Activated naive CD8-positive, alpha-beta T cell (primary cell): ENCODE measurements around the gene JMJD1C.

Experiments used
- H3K27ac Mint-ChIP-seq: one replicate; pipeline ENCODE4 v1.8.0; 2021; ENCODE audit warnings: mixed read lengths
- H3K27me3 Mint-ChIP-seq: one replicate; pipeline ENCODE4 v1.8.0; 2021; ENCODE audit warnings: mixed read lengths
- H3K36me3 Mint-ChIP-seq: one replicate; pipeline ENCODE4 v1.8.0; 2021; ENCODE audit warnings: mixed read lengths
- H3K4me1 Mint-ChIP-seq: one replicate; pipeline ENCODE4 v1.8.0; 2021; ENCODE audit warnings: low read depth, mixed read lengths
- H3K4me3 Mint-ChIP-seq: one replicate; pipeline ENCODE4 v1.8.0; 2021; ENCODE audit warnings: mild to moderate bottlenecking, mixed read lengths
- H3K9me3 Mint-ChIP-seq: one replicate; pipeline ENCODE4 v1.8.0; 2021; ENCODE audit warnings: low read depth, mixed read lengths

The JMJD1C gene

GRCh38 chr10:63462442-63462841, 3.3 kb downstream of the JMJD1C start:
- Mint-ChIP-seq H3K9me3 (no peaks in the 10 kb centered on the region), H3K36me3 (no peaks in the 10 kb centered on the region), H3K4me3 (no peak overlapping the region), H3K27ac (no peak overlapping the region), H3K27me3 (no peaks in the 10 kb centered on the region), H3K4me1 (peaks cover 29% of the 10 kb centered on the region)

GRCh38 chr10:63458177-63458576, 7.6 kb downstream of the JMJD1C start:
- H3K4me3 Mint-ChIP-seq = no peak overlapping the region
- peaks cover 19% of the 10 kb centered on the region for H3K4me1 Mint-ChIP-seq
- H3K36me3 Mint-ChIP-seq = peaks cover 2% of the 10 kb centered on the region
- no peaks in the 10 kb centered on the region for H3K9me3 Mint-ChIP-seq
- H3K27me3 Mint-ChIP-seq = no peaks in the 10 kb centered on the region
- no peak overlapping the region for H3K27ac Mint-ChIP-seq

GRCh38 chr10:63457594-63457993, 8.2 kb downstream of the JMJD1C start:
- peaks cover 19% of the 10 kb centered on the region for H3K4me1 Mint-ChIP-seq
- peaks cover 1% of the 10 kb centered on the region for H3K9me3 Mint-ChIP-seq
- H3K27me3 Mint-ChIP-seq = no peaks in the 10 kb centered on the region
- H3K4me3 Mint-ChIP-seq = no peak overlapping the region
- H3K27ac Mint-ChIP-seq = no peak overlapping the region
- H3K36me3 Mint-ChIP-seq = peaks cover 4% of the 10 kb centered on the region

- no peak overlapping the region for H3K27ac Mint-ChIP-seq
- H3K27me3 Mint-ChIP-seq = no peaks in the 10 kb centered on the region
- no peak overlapping the region for H3K4me3 Mint-ChIP-seq
- peaks cover 7% of the 10 kb centered on the region for H3K36me3 Mint-ChIP-seq
- peaks cover 21% of the 10 kb centered on the region for H3K4me1 Mint-ChIP-seq
- H3K9me3 Mint-ChIP-seq = peaks cover 6% of the 10 kb centered on the region
Observed at GRCh38 chr10:63456437-63457210, 9.2 kb downstream of the JMJD1C start.

GRCh38 chr10:63455507-63455906, 10.3 kb downstream of the JMJD1C start:
- no peak overlapping the region for H3K27ac Mint-ChIP-seq
- H3K27me3 Mint-ChIP-seq = no peaks in the 10 kb centered on the region
- no peak overlapping the region for H3K4me3 Mint-ChIP-seq
- peaks cover 24% of the 10 kb centered on the region for H3K4me1 Mint-ChIP-seq
- H3K36me3 Mint-ChIP-seq = peaks cover 7% of the 10 kb centered on the region
- H3K9me3 Mint-ChIP-seq = peaks cover 6% of the 10 kb centered on the region

GRCh38 chr10:63454631-63455030, 11.1 kb downstream of the JMJD1C start:
- H3K9me3 Mint-ChIP-seq = peaks cover 6% of the 10 kb centered on the region
- peaks cover 25% of the 10 kb centered on the region for H3K4me1 Mint-ChIP-seq
- H3K4me3 Mint-ChIP-seq = no peak overlapping the region
- H3K27me3 Mint-ChIP-seq = no peaks in the 10 kb centered on the region
- peaks cover 7% of the 10 kb centered on the region for H3K36me3 Mint-ChIP-seq
- peak overlapping the region; percentile 28 for H3K27ac Mint-ChIP-seq

GRCh38 chr10:63452524-63452923, 13.3 kb downstream of the JMJD1C start:
- peaks cover 6% of the 10 kb centered on the region for H3K9me3 Mint-ChIP-seq
- peaks cover 27% of the 10 kb centered on the region for H3K4me1 Mint-ChIP-seq
- no peaks in the 10 kb centered on the region for H3K27me3 Mint-ChIP-seq
- no peak overlapping the region for H3K4me3 Mint-ChIP-seq
- no peak overlapping the region for H3K27ac Mint-ChIP-seq
- H3K36me3 Mint-ChIP-seq = peaks cover 7% of the 10 kb centered on the region

GRCh38 chr10:63446716-63447440, 18.9 kb downstream of the JMJD1C start:
- H3K27ac Mint-ChIP-seq = no peak overlapping the region
- no peaks in the 10 kb centered on the region for H3K9me3 Mint-ChIP-seq
- no peaks in the 10 kb centered on the region for H3K27me3 Mint-ChIP-seq
- no peaks in the 10 kb centered on the region for H3K36me3 Mint-ChIP-seq
- no peak overlapping the region for H3K4me3 Mint-ChIP-seq
- peaks cover 36% of the 10 kb centered on the region for H3K4me1 Mint-ChIP-seq

GRCh38 chr10:63441404-63441803, 24.4 kb downstream of the JMJD1C start:
- Mint-ChIP-seq H3K4me3 (no peak overlapping the region), H3K36me3 (no peaks in the 10 kb centered on the region), H3K9me3 (no peaks in the 10 kb centered on the region), H3K27ac (no peak overlapping the region), H3K4me1 (peaks cover 30% of the 10 kb centered on the region), H3K27me3 (no peaks in the 10 kb centered on the region)

- no peak overlapping the region for H3K27ac Mint-ChIP-seq
- H3K27me3 Mint-ChIP-seq = no peaks in the 10 kb centered on the region
- peaks cover 30% of the 10 kb centered on the region for H3K4me1 Mint-ChIP-seq
- no peak overlapping the region for H3K4me3 Mint-ChIP-seq
- no peaks in the 10 kb centered on the region for H3K9me3 Mint-ChIP-seq
- no peaks in the 10 kb centered on the region for H3K36me3 Mint-ChIP-seq
Observed at GRCh38 chr10:63439607-63440006, 26.2 kb downstream of the JMJD1C start.

GRCh38 chr10:63438506-63439498, 27.0 kb downstream of the JMJD1C start:
- Mint-ChIP-seq H3K4me1 (peaks cover 33% of the 10 kb centered on the region), H3K36me3 (no peaks in the 10 kb centered on the region), H3K27me3 (no peaks in the 10 kb centered on the region), H3K9me3 (no peaks in the 10 kb centered on the region), H3K27ac (no peak overlapping the region), H3K4me3 (no peak overlapping the region)

GRCh38 chr10:63437116-63437949, 28.4 kb downstream of the JMJD1C start:
- peaks cover 30% of the 10 kb centered on the region for H3K4me1 Mint-ChIP-seq
- no peaks in the 10 kb centered on the region for H3K27me3 Mint-ChIP-seq
- H3K27ac Mint-ChIP-seq = no peak overlapping the region
- H3K36me3 Mint-ChIP-seq = peaks cover 2% of the 10 kb centered on the region
- no peak overlapping the region for H3K4me3 Mint-ChIP-seq
- no peaks in the 10 kb centered on the region for H3K9me3 Mint-ChIP-seq

- Mint-ChIP-seq H3K36me3 (peaks cover 6% of the 10 kb centered on the region), H3K27me3 (no peaks in the 10 kb centered on the region), H3K4me1 (peaks cover 25% of the 10 kb centered on the region), H3K4me3 (no peak overlapping the region), H3K27ac (no peak overlapping the region), H3K9me3 (no peaks in the 10 kb centered on the region)
Observed at GRCh38 chr10:63436225-63436624, 29.6 kb downstream of the JMJD1C start.
